CD4-positive, alpha-beta T cell treated with Interleukin-4 for 1 hour (primary cell): Measurements from ENCODE around the gene FAM210B.
A peak's percentile ranks its signal among the peaks of the same experiment; 100 is the strongest.
"Not testable (repeated sequence)": the region's sequence is repeated elsewhere in the genome, so short reads cannot be mapped to it uniquely, and the experiment has no call there.

Experiments used
- DNase-seq, 2 donors: peaks; one replicate each; pipeline ENCODE4 v3.0.0-alpha.2; 2020 to 2022

Gene FAM210B

DNA sequence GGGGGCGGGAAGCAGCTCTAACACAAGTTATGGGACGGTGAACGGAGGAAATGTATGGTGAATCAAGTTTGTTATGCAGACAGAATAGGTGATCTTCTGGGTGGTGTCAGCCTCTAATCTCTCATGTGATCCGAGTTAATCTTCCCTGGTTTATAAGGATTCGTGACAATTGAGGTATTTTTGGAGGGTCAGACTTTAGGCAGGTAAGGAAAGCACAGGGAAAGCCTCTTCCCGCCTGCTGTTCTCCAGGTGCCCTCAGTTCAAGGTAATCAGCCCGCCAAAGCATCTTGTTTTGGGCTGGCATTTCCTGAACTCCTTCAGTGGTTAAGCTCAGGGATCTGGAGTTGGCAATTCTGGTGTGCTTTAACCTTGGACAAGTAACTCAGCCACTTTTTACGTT lies 34.9 kb downstream of the FAM210B start:
- no peak for DNase-seq

DNA sequence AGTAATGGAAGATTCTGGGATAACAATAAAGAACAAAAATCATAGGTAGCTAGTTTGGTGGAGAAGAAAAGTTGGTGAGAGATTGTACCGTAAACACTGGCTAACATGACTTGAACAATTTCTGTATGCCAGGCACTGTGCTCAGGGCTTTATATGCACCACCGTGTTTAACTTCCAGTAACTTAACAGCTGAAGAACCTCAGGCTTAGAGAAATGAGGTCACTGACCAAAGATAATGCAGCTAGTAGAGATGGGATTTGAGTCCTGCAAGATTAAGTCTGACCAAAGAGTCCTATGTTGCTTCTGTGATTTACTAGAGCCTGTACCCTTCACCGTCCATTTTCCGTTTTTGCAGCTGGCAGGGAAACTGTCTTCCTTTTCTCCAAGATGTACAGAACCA lies 36.4 kb downstream of the FAM210B start:
- no peak for DNase-seq

GRCh38 chr20:56400001-56400640 lies 41.3 kb downstream of the FAM210B start:
- DNase-seq = peak; percentile 67 to 82

DNA sequence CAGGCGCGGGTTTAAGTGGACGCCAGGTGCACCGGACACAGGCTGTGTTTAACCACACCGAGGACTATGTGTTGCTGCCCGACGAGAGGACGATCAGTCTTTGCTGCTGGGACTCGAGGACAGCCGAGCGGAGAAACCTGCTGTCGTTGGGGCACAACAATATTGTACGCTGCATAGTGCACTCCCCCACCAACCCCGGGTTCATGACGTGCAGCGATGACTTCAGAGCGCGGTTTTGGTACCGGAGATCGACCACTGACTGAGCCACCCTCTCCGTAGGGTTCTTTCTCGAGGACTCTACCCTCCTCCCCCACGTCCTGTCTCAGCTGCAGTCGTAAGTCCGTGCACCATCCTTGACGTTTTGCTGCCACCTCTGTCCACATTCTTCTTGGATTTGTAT lies 44.7 kb downstream of the FAM210B start:
- no peak for DNase-seq

DNA sequence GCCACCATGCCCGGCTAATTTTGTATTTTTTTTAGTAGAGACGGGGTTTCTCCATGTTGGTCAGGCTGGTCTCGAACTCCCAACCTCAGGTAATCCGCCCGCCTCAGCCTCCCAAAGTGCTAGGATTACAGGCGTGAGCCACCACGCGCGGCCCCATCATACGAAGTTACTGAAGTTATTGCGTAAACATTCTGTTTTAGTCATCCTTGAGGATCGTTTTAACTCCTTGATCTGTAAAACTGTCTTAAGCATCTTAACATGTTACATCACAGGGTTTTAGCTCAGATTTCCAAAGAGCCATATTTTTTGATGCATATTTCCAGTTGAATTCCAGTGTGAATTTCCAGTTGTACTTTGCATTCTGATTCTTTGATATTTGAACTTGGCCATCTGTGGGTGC lies 46.6 kb downstream of the FAM210B start:
- DNase-seq = not testable (repeated sequence)

- no peak for DNase-seq
These were observed 48.1 kb downstream of the FAM210B start for GRCh38 chr20:56406910-56407309.

DNA sequence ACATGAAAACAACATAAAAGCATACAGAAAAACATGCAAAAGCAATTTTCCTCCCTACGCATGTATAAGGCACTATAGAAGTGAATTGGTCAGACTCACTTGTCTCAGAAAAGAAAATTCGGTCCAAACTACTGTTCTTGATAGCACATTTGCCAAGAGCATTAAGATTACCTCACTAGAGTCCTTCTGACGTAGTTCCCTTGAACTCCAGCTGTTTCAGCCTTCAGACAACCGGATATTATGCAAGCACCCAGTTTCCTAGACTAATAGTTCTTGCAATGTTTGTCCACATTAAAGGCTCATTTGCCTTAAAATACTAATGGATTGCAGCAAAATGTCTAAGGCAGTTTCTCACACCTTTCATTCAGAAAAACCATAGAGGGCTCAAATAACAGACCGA lies 50.7 kb downstream of the FAM210B start:
- DNase-seq = peak in 1 of 2 donors; percentile 29

DNA sequence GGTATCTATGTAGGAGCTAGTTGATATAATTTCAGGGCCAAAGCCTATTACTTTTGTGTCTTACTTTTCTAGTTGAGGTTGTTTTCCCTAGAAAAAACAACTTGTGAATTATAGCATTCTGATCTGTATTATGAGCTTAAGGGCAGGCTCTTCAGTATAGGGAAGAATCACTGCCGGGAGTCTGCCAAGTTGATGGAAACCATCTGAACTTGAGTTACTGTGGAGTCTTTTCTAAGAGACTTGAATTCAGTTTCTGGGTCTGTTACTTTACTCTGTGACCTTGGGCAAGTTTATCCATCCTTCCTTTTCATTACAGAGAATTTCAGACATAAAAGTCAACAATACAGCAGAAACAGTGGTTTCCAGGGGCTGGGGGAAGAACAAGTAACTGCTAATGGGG lies 51.2 kb downstream of the FAM210B start:
- DNase-seq = no peak

GRCh38 chr20:56411287-56411686 lies 52.5 kb downstream of the FAM210B start:
- DNase-seq = not testable (repeated sequence)

DNA sequence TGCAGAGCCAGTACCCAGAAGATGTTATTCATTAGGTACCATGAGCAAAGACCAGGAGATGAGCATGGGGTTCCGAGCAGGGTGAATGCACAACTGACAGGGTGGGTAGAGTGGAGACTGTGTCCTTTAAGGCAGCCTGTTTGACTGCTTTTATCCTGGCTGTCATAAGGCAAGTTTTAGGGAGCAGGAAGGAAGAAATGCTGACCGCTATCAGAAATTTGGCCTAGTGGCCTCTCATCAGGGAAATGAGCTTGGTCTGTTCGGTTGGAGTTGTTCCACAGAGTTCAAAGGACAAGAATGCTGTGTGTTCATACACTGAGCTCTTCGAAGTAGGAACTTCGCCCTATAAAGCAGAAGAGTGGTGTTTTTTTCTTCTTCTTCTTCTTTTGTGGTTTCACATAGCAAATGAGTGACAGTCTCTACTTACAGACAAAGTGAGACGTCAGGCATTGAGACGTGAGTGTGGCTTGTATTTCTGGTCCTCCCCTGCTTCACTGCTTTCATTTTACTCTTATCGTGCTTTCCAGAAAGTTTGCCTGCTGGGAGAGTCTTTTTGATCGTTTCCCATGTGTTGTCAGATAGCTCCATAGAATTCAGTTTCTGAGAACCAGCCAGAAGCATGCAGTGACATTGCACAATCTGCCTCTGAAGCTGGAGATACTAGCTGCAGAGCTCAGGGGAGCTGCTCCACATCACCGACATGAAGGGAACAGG lies 53.1 kb downstream of the FAM210B start, which contains the start of gene CASS4:
Gene CASS4 (plus strand): TSS at position 502 of the 714 bp plus-strand sequence. CDS start 199 bp downstream, at position 701.
- peak; percentile 49 to 73 for DNase-seq

GRCh38 chr20:56412473-56412790 lies 53.7 kb downstream of the FAM210B start:
- DNase-seq = no peak

GRCh38 chr20:56412949-56413348 lies 54.2 kb downstream of the FAM210B start:
- no peak for DNase-seq

GRCh38 chr20:56414842-56415765 lies 56.3 kb downstream of the FAM210B start:
- DNase-seq = peak; percentile 39 to 63

DNA sequence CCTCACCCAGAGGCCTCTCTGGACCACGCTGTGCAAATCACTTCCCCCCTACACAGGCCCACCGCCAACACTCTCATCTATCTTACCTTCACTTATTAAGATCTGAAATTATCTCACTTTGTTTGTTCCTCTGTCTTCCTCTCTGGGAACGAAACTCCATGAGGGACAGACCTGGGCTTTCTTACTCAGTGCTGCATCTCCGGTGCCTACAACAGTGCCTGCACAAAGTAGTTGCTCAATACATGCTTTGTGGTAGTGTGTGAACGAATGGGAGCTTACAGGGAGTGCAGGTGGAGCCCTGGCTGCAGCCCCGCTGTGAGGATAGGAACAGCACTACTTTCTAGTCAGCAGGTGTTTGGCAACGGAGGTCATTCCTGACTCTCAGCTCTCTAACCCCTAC lies 58.6 kb downstream of the FAM210B start:
- DNase-seq = no peak

DNA sequence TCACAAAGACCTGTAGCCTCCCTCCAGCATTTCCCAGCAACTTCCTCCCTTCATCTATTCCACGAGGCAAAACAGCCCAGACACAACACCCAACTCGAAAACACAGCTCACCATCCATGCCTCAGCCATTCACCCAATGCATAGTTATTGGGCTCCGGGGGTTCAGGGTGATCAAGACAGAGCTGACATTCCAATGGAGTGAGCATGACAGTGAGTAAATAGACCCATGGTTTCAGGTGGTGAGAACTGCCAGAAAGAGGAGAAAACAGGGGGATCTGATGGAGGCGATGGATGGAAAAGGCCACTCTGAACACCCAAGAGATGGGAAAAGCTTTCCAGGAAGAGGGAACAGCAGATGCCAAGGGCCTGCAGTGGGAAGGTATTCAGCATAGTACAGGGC lies 59.1 kb downstream of the FAM210B start:
- no peak for DNase-seq
